SK-N-MC (cell line): ENCODE data around the gene CUX1.

Experiments used
- EZH2 ChIP-seq: fragments of 200-600 bp; sonication (generic); IDR thresholded peaks from one replicate; pipeline ENCODE4 v1.6.1; 2017; ENCODE audit warnings: antibody characterized with exemption
- FOXP2 ChIP-seq: optimal IDR thresholded peaks from 2 replicates; pipeline ENCODE3; 2011; ENCODE audit warnings: mild to moderate bottlenecking, moderate library complexity; ENCODE audit not compliant: insufficient read depth; ENCODE audit errors: extremely low read length, control extremely low read depth
- POLR2AphosphoS5 ChIP-seq: IDR thresholded peaks from 2 replicates; pipeline ENCODE4 v1.6.1; 2012; ENCODE audit warnings: mild to moderate bottlenecking, low read depth, low read length, borderline replicate concordance

- no peak for TF ChIP-seq POLR2AphosphoS5
- TF ChIP-seq EZH2 = no peak
- no peak for TF ChIP-seq FOXP2
These were observed 118.2 kb downstream of the CUX1 start for GRCh38 chr7:101935521-101936141.
